Natural killer cell (primary cell): ENCODE data around the gene KRTAP5-6. TPM values are rescaled to one million over a fixed set of nuclear protein-coding genes. Genes with fewer than 3 reads are reported as not detected.

Experiments used
- ATAC-seq, 3 donors: fragments of 150-1000 bp in 2 of 3; fragments of 200-7000 bp in 1 of 3; cut with Tn5 transposase; 1 replicate in 1 of 3; 2 replicates in 2 of 3; pipeline ENCODE4 v1.10.0; 2021; ENCODE audit warnings: mild to moderate bottlenecking in 2 of 3, moderate library complexity in 2 of 3
- DNase-seq, 2 donors: peaks; one replicate each; pipeline versions ENCODE4 v3.0.0 to v3.0.0-alpha.2; 2013 to 2021; ENCODE audit warnings: mixed read lengths in 1 of 2
- H3K27ac ChIP-seq: one replicate; pipeline ENCODE4 v1.5.1; 2013; ENCODE audit warnings: mild to moderate bottlenecking, low read length
- H3K27me3 ChIP-seq: one replicate; pipeline ENCODE4 v1.6.1; 2013; ENCODE audit warnings: low read length; ENCODE audit not compliant: control insufficient read depth, insufficient read depth
- H3K36me3 ChIP-seq: one replicate; pipeline ENCODE4 v1.6.1; 2013; ENCODE audit warnings: low read length; ENCODE audit not compliant: control insufficient read depth, insufficient read depth
- H3K4me1 ChIP-seq: one replicate; pipeline ENCODE4 v1.6.1; 2013; ENCODE audit warnings: low read length; ENCODE audit not compliant: control insufficient read depth, insufficient read depth
- H3K4me3 ChIP-seq: one replicate; pipeline ENCODE4 v1.5.1; 2013; ENCODE audit warnings: low read length
- H3K9me3 ChIP-seq: one replicate; pipeline ENCODE4 v1.6.1; 2013; ENCODE audit warnings: low read length; ENCODE audit not compliant: control insufficient read depth, insufficient read depth
- H3K27ac Mint-ChIP-seq, 2 donors: one replicate each; pipeline ENCODE4 v1.8.0; 2022; ENCODE audit warnings: mild to moderate bottlenecking in 2 of 2, mixed read lengths in 2 of 2, moderate library complexity in 1 of 2
- H3K27me3 Mint-ChIP-seq, 2 donors: one replicate each; pipeline ENCODE4 v1.8.0; 2022; ENCODE audit warnings: low read depth in 2 of 2, mixed read lengths in 2 of 2
- H3K36me3 Mint-ChIP-seq: one replicate; pipeline ENCODE4 v1.8.0; 2022; ENCODE audit warnings: mixed read lengths
- H3K4me1 Mint-ChIP-seq, 2 donors: one replicate each; pipeline ENCODE4 v1.8.0; 2022; ENCODE audit warnings: mixed read lengths in 2 of 2
- H3K4me3 Mint-ChIP-seq: one replicate; pipeline ENCODE4 v1.8.0; 2022; ENCODE audit warnings: mild to moderate bottlenecking, moderate library complexity, mixed read lengths
- H3K9me3 Mint-ChIP-seq, 2 donors: one replicate each; pipeline ENCODE4 v1.8.0; 2022; ENCODE audit warnings: mixed read lengths in 2 of 2
- WGBS: methylation state at CpG from one replicate; pipeline ENCODE4 v1.1.7; 2013; ENCODE audit warnings: missing lambda C conversion rate; ENCODE audit not compliant: insufficient coverage; 5-methylcytosine and 5-hydroxymethylcytosine counted together
- intact Hi-C: fragments of 100-400 bp; cut with micrococcal nuclease; formaldehyde crosslinking; loops from one replicate; pipeline ENCODE4 v1.14.2; 2022
- total RNA-seq, 4 donors: library from RNA; stranded (reverse); fragments of 120-200 nt in 1 of 4; gene quantifications; one replicate each; pipeline versions ENCODE4 v1.2.3 to v1.2.4, GENCODE V29; 2013 to 2022
- TF ChIP-seq, protein P1 (sequence below): fragments of 200-600 bp; IDR thresholded peaks from one replicate; pipeline ENCODE4 v1.8.0; 2022; ENCODE audit warnings: antibody characterized with exemption

Gene KRTAP5-6
- total RNA-seq, 3 donors from 2014 or later (not counting 1 experiment from before 2014, with no cell fraction given) = not detected

DNA sequence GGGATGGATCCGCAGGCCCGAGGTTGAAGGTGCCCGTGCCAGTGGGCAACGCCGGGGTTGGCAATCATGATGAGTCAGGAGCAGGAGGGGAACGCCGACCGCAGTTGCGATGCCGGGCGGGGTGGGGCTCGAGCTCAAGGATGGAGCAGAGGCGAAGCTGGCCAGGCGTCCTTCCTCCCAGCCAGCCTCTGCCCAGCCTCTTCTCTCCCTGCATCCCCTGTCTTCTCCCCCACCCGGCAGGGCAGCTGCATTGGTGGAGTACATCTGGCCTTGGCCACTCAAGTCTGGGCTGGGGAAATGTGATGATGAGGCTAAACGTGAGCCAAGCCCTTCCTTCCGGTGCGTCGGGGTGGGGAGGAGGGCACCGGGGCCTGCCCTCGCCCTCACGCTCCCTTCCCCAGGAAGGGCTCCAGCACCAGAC lies 49.5 kb downstream of the KRTAP5-6 start:
- Mint-ChIP-seq H3K36me3 (no peaks in the 10 kb centered on the region), H3K27me3 (peaks cover 0 to 13% of the 10 kb centered on the region in 2 donors), H3K27ac (no peak overlapping the region), H3K9me3 (no peaks in the 10 kb centered on the region), H3K4me3 (peak overlapping the region; percentile 7), H3K4me1 (peaks cover 14 to 45% of the 10 kb centered on the region in 2 donors)
- H3K4me3 ChIP-seq = no peak overlapping the region
- 79% methylated on average over 22 of the region's 22 CpGs for WGBS
- peaks cover 51% of the 10 kb centered on the region for H3K4me1 ChIP-seq
- no peaks in the 10 kb centered on the region for H3K36me3 ChIP-seq
- H3K9me3 ChIP-seq = no peaks in the 10 kb centered on the region
- TF ChIP-seq, protein P1, sequence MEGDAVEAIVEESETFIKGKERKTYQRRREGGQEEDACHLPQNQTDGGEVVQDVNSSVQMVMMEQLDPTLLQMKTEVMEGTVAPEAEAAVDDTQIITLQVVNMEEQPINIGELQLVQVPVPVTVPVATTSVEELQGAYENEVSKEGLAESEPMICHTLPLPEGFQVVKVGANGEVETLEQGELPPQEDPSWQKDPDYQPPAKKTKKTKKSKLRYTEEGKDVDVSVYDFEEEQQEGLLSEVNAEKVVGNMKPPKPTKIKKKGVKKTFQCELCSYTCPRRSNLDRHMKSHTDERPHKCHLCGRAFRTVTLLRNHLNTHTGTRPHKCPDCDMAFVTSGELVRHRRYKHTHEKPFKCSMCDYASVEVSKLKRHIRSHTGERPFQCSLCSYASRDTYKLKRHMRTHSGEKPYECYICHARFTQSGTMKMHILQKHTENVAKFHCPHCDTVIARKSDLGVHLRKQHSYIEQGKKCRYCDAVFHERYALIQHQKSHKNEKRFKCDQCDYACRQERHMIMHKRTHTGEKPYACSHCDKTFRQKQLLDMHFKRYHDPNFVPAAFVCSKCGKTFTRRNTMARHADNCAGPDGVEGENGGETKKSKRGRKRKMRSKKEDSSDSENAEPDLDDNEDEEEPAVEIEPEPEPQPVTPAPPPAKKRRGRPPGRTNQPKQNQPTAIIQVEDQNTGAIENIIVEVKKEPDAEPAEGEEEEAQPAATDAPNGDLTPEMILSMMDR = no peak
- peaks cover 6% of the 10 kb centered on the region for H3K27me3 ChIP-seq
- intact Hi-C loops = no loop called here
- peak in 1 of 2 donors; percentile 15 for DNase-seq
- no peak for ATAC-seq
- H3K27ac ChIP-seq = no peak overlapping the region

DNA sequence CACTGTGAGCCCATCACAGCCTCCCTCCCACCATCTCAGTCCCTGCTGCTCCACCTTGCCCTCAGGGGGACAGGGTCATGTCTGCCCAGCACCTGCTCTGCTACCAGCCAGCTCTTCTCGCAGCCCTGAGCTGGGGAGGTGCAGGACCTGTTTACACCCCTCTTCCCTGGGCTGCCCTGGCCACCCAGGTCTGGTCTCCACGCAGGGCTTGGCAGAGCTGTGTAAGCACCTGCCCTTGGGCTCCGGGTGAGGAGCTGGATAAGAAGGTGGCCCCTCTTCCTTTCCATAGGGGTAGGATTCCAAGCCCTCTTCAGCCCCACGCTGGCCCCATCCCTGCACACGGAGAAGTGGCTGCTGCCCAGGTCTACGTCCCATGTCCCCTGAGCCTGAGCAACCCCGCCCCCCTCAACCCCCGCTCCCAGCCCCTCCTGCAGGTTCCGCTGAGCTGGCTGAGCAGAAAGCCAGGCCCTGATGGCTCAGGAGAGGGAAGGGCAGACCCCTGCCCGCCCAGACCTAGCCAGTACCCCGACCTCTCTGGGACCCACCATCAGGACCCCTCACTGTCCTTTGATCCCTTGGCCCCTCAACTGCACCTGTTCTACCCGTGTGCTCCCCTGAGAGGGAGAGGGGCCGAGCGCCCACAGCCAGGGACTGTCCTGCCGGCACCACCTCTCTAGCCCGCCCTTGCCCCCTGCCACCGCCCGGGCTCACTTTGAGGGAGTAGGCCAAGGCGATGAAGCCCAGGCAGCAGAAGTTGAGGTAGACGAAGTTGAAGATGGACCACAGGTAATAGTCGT lies 50.2 kb downstream of the KRTAP5-6 start:
- Mint-ChIP-seq H3K4me1 (peaks cover 14 to 51% of the 10 kb centered on the region in 2 donors), H3K27ac (no peak overlapping the region), H3K9me3 (no peaks in the 10 kb centered on the region), H3K27me3 (peaks cover 0 to 13% of the 10 kb centered on the region in 2 donors), H3K4me3 (peak overlapping the region; percentile 59), H3K36me3 (no peaks in the 10 kb centered on the region)
- no peak for DNase-seq
- no peak overlapping the region for H3K4me3 ChIP-seq
- H3K4me1 ChIP-seq = peaks cover 57% of the 10 kb centered on the region
- TF ChIP-seq, protein P1 = no peak
- no peak overlapping the region for H3K27ac ChIP-seq
- ATAC-seq = no peak
- H3K27me3 ChIP-seq = peaks cover 6% of the 10 kb centered on the region
- no peaks in the 10 kb centered on the region for H3K9me3 ChIP-seq
- WGBS = 96% methylated on average over 21 of the region's 21 CpGs
- no peaks in the 10 kb centered on the region for H3K36me3 ChIP-seq
- intact Hi-C loops = no loop called here

Other genes with a start within 250 kb of the KRTAP5-6 start
- 10 to 100 TPM; 61.9 to 79.6 (median 78.5) TPM for gene MOB2, start 210.4 kb upstream of the KRTAP5-6 start, total RNA-seq
- gene DUSP8, start 124.9 kb upstream of the KRTAP5-6 start, total RNA-seq = 10 to 100 TPM; 24.1 to 47.3 (median 38.4) TPM
- gene KRTAP5-1, start 111.9 kb upstream of the KRTAP5-6 start, total RNA-seq = not detected
- not detected for gene KRTAP5-2, start 98.9 kb upstream of the KRTAP5-6 start, total RNA-seq
- not detected for gene KRTAP5-3, start 88.7 kb upstream of the KRTAP5-6 start, total RNA-seq
- not detected for gene KRTAP5-4, start 75.1 kb upstream of the KRTAP5-6 start, total RNA-seq
- not detected for gene KRTAP5-5, start 67.4 kb upstream of the KRTAP5-6 start, total RNA-seq
- gene IFITM10, start 53.4 kb downstream of the KRTAP5-6 start, total RNA-seq = 1 to 10 TPM; 5.5 to 8.1 (median 6.5) TPM
- 100 to 1,000 TPM; 388 to 446 (median 415) TPM for gene CTSD, start 66.7 kb downstream of the KRTAP5-6 start, total RNA-seq
- gene SYT8, start 137.8 kb downstream of the KRTAP5-6 start, total RNA-seq = not detected
- gene TNNI2, start 141.8 kb downstream of the KRTAP5-6 start, total RNA-seq = 1 to 10 TPM; 1.2 to 5.4 (median 3.6) TPM
- gene LSP1, start 155.9 kb downstream of the KRTAP5-6 start, total RNA-seq = 100 to 1,000 TPM; 487 to 595 (median 536) TPM
- gene PRR33, start 194.7 kb downstream of the KRTAP5-6 start, total RNA-seq = under 1 TPM in 2 of 3 donors, not detected in 1; 0.14 to 0.32 TPM
- 10 to 100 TPM; 15.8 to 27.9 (median 26.2) TPM for gene TNNT3, start 222.5 kb downstream of the KRTAP5-6 start, total RNA-seq